ENCODE data around the gene SLC5A1. TPM values are rescaled to one million over a fixed set of nuclear protein-coding genes. Genes with fewer than 3 reads are reported as not detected.
"Not testable (repeated sequence)": the region's sequence is repeated elsewhere in the genome, so short reads cannot be mapped to it uniquely, and the experiment has no call there.

SLC5A1 gene
- total and polyA plus RNA-seq, 2 of the 8 experiments (the other 6 are each of a cell fraction or from before 2014, with no cell fraction given), result 0.06 TPM; not detected in 1

DNA sequence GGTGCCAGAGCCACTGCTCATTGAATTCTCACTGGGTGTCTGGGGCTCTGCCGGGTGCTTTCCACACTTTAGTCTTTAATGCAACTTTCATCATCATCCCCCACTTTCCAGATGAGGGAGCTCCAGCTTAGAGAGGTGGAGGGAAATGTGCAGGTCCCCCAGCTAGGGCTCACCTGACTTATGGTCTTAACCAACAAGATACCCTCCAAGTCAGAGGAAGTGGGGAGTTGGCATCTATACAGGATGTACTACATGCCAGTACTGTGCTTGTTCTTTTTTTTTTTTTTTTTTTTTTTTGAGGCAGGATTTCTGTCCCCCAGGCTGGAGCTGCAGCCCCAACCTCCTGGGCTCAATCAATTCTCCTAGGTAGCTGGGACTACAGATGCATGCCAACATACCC lies 89.7 kb downstream of the SLC5A1 start (continued):
- TF ChIP-seq EGR1 (IDR thresholded peaks at IDR 0.05; ENCODE audit: borderline replicate concordance, low read depth, low read length) (no peak), RNF2 (IDR thresholded peaks at IDR 0.05; ENCODE audit: borderline replicate concordance, low read depth, low read length, missing control alignments, poor library complexity, severe bottlenecking) (no peak), JUN (IDR thresholded peaks at IDR 0.05; ENCODE audit: low read depth, low read length) (no peak), POLR2AphosphoS5 (IDR thresholded peaks at IDR 0.05; ENCODE audit: low read depth, low read length) (no peak), TBP (IDR thresholded peaks at IDR 0.05; ENCODE audit: low read depth, low read length) (no peak), TCF12 (IDR thresholded peaks at IDR 0.05; ENCODE audit: low read depth, low read length) (no peak), BRCA1 (IDR thresholded peaks at IDR 0.05; ENCODE audit: low read depth, low read length) (no peak), SP2 (IDR thresholded peaks at IDR 0.05; ENCODE audit: low read length) (no peak)

DNA sequence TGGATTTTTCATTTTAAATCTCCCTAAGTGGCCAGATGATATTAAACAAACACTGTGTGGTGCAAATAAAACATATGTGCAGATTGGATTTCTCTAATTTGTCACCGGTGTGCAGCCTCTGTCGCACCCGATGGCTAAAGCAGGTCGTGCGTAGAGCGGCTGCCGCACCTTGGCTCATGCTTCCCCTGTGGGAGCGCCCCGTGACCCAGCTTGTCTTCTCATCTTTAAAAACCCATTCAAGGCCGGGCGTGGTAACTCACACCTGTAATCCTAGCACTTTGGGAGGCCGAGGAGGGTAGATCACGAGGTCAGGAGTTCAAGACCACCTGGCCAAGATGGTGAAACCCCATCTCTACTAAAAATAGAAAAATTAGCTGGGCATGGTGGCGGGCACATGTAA lies 91.7 kb downstream of the SLC5A1 start:
- H3K4ac ChIP-seq (replicated peaks; ENCODE audit: insufficient read length, low read depth, low read length); H4K20me1 ChIP-seq (replicated peaks in 1 of 2; ENCODE audit: control insufficient read depth in 1 of 2, insufficient read depth in 2 of 2, low read length in 2 of 2); H3K36me3 ChIP-seq (ENCODE audit: control insufficient read depth in 2 of 4, insufficient read depth in 4 of 4, low read length in 3 of 4); H3K56ac ChIP-seq (replicated peaks; ENCODE audit: insufficient read length, low read depth, low read length); H3K23ac ChIP-seq (ENCODE audit: insufficient read length); H3K79me2 ChIP-seq (ENCODE audit: control insufficient read depth in 1 of 2, insufficient read depth in 2 of 2, low read length in 2 of 2); H2BK120ac ChIP-seq (replicated peaks; ENCODE audit: low read depth, low read length); H3K9me3 ChIP-seq (ENCODE audit: insufficient read depth in 2 of 2, low read depth in 1 of 2, low read length in 1 of 2); H3K4me3 ChIP-seq (ENCODE audit: extremely low read depth in 1 of 4, insufficient read depth in 2 of 4, low read depth in 3 of 4, low read length in 4 of 4); H4K8ac ChIP-seq (ENCODE audit: extremely low read depth, insufficient read depth, low read length); H3K4me2 ChIP-seq (ENCODE audit: insufficient read depth in 1 of 2, low read depth in 2 of 2, low read length in 2 of 2); H2BK15ac ChIP-seq (ENCODE audit: low read length); H4K5ac ChIP-seq (ENCODE audit: insufficient read length, low read depth, low read length); H2BK5ac ChIP-seq (ENCODE audit: low read depth, low read length); H2AK5ac ChIP-seq (ENCODE audit: low read depth, low read length); H3K27me3 ChIP-seq (replicated peaks in 1 of 4; ENCODE audit: control insufficient read depth in 3 of 4, extremely low read depth in 1 of 4, insufficient read depth in 3 of 4, low read length in 3 of 4); H3K27ac ChIP-seq (ENCODE audit: low read depth, low read length); H2AFZ ChIP-seq (ENCODE audit: low read length); POLR2A ChIA-PET (ENCODE audit: partially characterized antibody); H3K14ac ChIP-seq (ENCODE audit: insufficient read length); FAIRE-seq; H3K23me2 ChIP-seq (ENCODE audit: low read depth, low read length); H3K4me1 ChIP-seq (replicated peaks in 1 of 4; ENCODE audit: control insufficient read depth in 3 of 4, insufficient read depth in 4 of 4, low read length in 3 of 4); H3K79me1 ChIP-seq (ENCODE audit: low read depth, low read length); H2BK20ac ChIP-seq (ENCODE audit: low read length); H4K91ac ChIP-seq (replicated peaks; ENCODE audit: insufficient read length, low read length); CTCF ChIA-PET (ENCODE audit: partially characterized antibody); H2BK12ac ChIP-seq (ENCODE audit: low read depth, low read length); H3K9ac ChIP-seq (replicated peaks in 1 of 4; ENCODE audit: extremely low read depth in 1 of 4, low read depth in 3 of 4, low read length in 3 of 4); H3K18ac ChIP-seq (ENCODE audit: extremely low read depth, low read length); DNase-seq (ENCODE audit: low read depth in 1 of 2, low spot score in 2 of 2): not testable (repeated sequence)
- WGBS, 2 experiments (ENCODE audit: extremely low coverage in 1 of 2, insufficient coverage in 1 of 2, insufficient read length in 1 of 2, insufficient replicate concordance in 2 of 2, low coverage in 1 of 2, low lambda C conversion rate in 2 of 2, missing lambda C conversion rate in 1 of 2), result 94% methylated on average over 11 of the region's 14 CpGs; no CpG with 5 or more reads in 1 of the 2 experiments

All from H1 (cell line).